Tibial artery (tissue), 4 donors: ENCODE measurements around the gene FOXP2.

Experiments used
- DNase-seq, 2 donors: peaks; one replicate each; pipeline ENCODE4 v3.0.0-alpha.2; 2019
- H3K27ac ChIP-seq, 2 donors: fragments of 200-600 bp; sonication (generic) in 1 of 2; 1 replicate in 1 of 2; 2 replicates in 1 of 2; pipeline ENCODE4 v1.5.1; 2018 to 2019; ENCODE audit warnings: mild to moderate bottlenecking in 1 of 2
- H3K27me3 ChIP-seq, 2 donors: fragments of 200-600 bp; sonication (generic) in 1 of 2; one replicate each; pipeline versions ENCODE4 v1.5.1 to v1.6.0; 2016 to 2019
- H3K36me3 ChIP-seq, 3 donors: fragments of 200-600 bp; sonication (generic) in 2 of 3; one replicate each; pipeline ENCODE4 v1.5.1; 2016 to 2019; ENCODE audit warnings: mild to moderate bottlenecking in 2 of 3
- H3K4me1 ChIP-seq, 4 donors: fragments of 200-600 bp; sonication (generic) in 2 of 4; 1 replicate in 3 of 4; 2 replicates in 1 of 4; pipeline ENCODE4 v1.5.1; 2016 to 2019
- H3K4me3 ChIP-seq, 2 donors: fragments of 200-600 bp; sonication (generic) in 1 of 2; 1 replicate in 1 of 2; 2 replicates in 1 of 2; pipeline ENCODE4 v1.5.1; 2018 to 2019; ENCODE audit warnings: mild to moderate bottlenecking in 2 of 2
- H3K9me3 ChIP-seq, 3 donors: fragments of 200-600 bp; sonication (generic) in 1 of 3; one replicate each; pipeline ENCODE4 v1.5.1; 2016 to 2019
- intact Hi-C: fragments of 100-400 bp; cut with DNase I; formaldehyde crosslinking; loops from one replicate; pipeline ENCODE4 v1.15.0; 2023; ENCODE audit warnings: low total_unique reads
- TF ChIP-seq, protein P1 (sequence below), 2 experiments: fragments of 200-600 bp in 1 of 2; fragments of 450-650 bp in 1 of 2; IDR thresholded peaks; one replicate each; pipeline ENCODE4 v1.5.1; 2017 to 2019; ENCODE audit warnings: antibody characterized with exemption in 2 of 2, mild to moderate bottlenecking in 1 of 2, moderate library complexity in 1 of 2

FOXP2 gene

DNA sequence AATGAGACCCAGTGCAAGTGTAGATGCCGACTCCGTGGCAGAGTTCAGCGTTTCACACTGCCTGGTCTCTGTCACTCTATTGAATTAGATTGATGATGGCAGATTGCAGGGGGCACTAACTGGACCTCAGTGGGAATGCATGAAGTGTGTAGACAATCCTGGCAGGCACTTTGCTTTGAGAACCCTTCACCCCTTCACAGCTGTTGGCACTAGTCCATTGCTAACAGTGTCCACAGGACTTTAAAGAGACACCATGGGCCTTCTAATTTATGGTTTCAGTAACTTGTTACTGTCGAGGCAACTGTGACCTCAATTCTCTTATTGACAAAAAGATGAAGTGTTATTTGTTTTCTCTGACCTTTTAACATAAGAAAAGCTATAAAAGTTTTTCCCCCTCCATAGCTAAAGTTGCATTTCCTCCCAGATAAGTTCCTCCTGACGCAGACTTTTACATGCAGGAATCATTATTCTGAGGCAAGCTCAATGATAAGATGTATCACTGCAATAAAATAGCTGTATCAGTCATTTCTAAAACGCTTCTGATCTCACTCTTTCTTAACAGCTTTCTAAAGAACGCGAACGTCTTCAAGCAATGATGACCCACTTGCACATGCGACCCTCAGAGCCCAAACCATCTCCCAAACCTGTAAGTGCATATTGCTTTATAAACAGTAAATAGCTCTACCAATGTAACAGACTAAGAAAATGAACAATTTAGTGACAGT is 238.9 kb downstream of the FOXP2 start:
- Histone ChIP-seq H3K4me1 (no peaks in the 10 kb centered on the region), H3K27me3 (no peaks in the 10 kb centered on the region), H3K27ac (no peak overlapping the region), H3K9me3 (no peaks in the 10 kb centered on the region), H3K36me3 (no peaks in the 10 kb centered on the region), H3K4me3 (no peak overlapping the region)
- TF ChIP-seq, protein P1, sequence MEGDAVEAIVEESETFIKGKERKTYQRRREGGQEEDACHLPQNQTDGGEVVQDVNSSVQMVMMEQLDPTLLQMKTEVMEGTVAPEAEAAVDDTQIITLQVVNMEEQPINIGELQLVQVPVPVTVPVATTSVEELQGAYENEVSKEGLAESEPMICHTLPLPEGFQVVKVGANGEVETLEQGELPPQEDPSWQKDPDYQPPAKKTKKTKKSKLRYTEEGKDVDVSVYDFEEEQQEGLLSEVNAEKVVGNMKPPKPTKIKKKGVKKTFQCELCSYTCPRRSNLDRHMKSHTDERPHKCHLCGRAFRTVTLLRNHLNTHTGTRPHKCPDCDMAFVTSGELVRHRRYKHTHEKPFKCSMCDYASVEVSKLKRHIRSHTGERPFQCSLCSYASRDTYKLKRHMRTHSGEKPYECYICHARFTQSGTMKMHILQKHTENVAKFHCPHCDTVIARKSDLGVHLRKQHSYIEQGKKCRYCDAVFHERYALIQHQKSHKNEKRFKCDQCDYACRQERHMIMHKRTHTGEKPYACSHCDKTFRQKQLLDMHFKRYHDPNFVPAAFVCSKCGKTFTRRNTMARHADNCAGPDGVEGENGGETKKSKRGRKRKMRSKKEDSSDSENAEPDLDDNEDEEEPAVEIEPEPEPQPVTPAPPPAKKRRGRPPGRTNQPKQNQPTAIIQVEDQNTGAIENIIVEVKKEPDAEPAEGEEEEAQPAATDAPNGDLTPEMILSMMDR (IDR thresholded peaks at IDR 0.05), result no peak
- intact Hi-C loops, result no loop called here
- DNase-seq, result no peak

- DNase-seq, result no peak
- Histone ChIP-seq H3K27ac (no peak overlapping the region), H3K4me1 (no peaks in the 10 kb centered on the region), H3K4me3 (no peak overlapping the region), H3K36me3 (no peaks in the 10 kb centered on the region), H3K9me3 (no peaks in the 10 kb centered on the region), H3K27me3 (no peaks in the 10 kb centered on the region)
- TF ChIP-seq, protein P1 (IDR thresholded peaks at IDR 0.05), result no peak
- intact Hi-C loops, result no loop called here
These were observed 241.9 kb downstream of the FOXP2 start for GRCh38 chr7:114656466-114656865.

DNA sequence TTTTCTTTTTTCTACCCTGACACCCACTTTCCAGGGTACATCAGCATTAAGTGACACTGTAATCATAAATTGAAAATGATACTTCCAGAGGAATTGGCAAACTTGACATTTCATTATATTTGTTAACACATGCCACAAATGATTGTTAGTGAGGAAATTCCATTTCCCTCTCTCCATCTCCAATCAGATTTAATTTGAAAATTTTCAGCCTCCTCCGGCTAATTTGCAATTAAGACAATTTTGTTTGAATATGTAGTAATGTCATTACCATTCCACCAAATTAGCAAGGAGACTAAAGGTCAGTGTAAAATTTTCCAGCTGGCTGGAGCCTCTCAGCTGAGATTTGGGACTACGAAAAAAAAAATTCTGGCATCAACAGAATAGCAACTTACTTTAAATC is 242.7 kb downstream of the FOXP2 start:
- Histone ChIP-seq H3K36me3 (no peaks in the 10 kb centered on the region), H3K27ac (no peak overlapping the region), H3K9me3 (no peaks in the 10 kb centered on the region), H3K4me1 (no peaks in the 10 kb centered on the region), H3K4me3 (no peak overlapping the region), H3K27me3 (no peaks in the 10 kb centered on the region)
- TF ChIP-seq, protein P1 (IDR thresholded peaks at IDR 0.05), result no peak
- intact Hi-C loops, result no loop called here
- no peak for DNase-seq

GRCh38 chr7:114658216-114658615 is 243.6 kb downstream of the FOXP2 start:
- Histone ChIP-seq H3K4me1 (no peaks in the 10 kb centered on the region), H3K36me3 (no peaks in the 10 kb centered on the region), H3K27ac (no peak overlapping the region), H3K9me3 (no peaks in the 10 kb centered on the region), H3K4me3 (no peak overlapping the region), H3K27me3 (no peaks in the 10 kb centered on the region)
- intact Hi-C loops, result no loop called here
- DNase-seq, result no peak
- TF ChIP-seq, protein P1 (IDR thresholded peaks at IDR 0.05), result no peak

GRCh38 chr7:114659409-114660125 is 245.0 kb downstream of the FOXP2 start:
- no peak overlapping the region for H3K27ac ChIP-seq
- intact Hi-C loops, result no loop called here

More at GRCh38 chr7:114659409-114660125, 245.0 kb downstream of the FOXP2 start:
- no peak overlapping the region for H3K4me3 ChIP-seq
- H3K27me3 ChIP-seq, result no peaks in the 10 kb centered on the region
- TF ChIP-seq, protein P1 (IDR thresholded peaks at IDR 0.05), result no peak
- H3K36me3 ChIP-seq, result no peaks in the 10 kb centered on the region
- no peak for DNase-seq
- no peaks in the 10 kb centered on the region for H3K9me3 ChIP-seq
- no peaks in the 10 kb centered on the region for H3K4me1 ChIP-seq
